ENCODE results near the gene SEPSECS.

Gene SEPSECS

DNA sequence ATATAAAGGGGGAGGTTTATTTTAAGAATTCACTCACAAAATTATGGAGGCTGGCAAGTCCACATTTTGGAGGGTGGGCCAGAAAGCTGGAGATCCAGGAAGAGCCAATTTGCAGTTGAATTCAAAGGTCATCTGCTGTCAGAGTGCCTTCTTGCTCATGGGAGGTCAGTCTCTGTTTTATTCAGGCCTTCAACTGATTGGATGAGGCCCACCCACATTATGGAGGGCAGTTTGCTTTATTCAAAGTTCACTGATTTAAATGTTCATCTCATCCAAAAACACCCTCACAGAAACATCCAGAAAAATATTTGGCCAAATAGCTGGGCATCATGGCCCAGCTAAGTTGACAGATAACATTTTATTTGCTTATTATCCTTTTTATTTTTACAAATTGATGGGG is 59.5 kb downstream of the SEPSECS start:
- in situ Hi-C loops (cut with MboI; ENCODE audit: low pct_unique_long_range_greater_than_20kb, low sequenced_read_pairs, unreplicated experiment), result no loop called here
- DNase-seq (ENCODE audit: low spot score), result no peak
- TF ChIP-seq, protein P1, sequence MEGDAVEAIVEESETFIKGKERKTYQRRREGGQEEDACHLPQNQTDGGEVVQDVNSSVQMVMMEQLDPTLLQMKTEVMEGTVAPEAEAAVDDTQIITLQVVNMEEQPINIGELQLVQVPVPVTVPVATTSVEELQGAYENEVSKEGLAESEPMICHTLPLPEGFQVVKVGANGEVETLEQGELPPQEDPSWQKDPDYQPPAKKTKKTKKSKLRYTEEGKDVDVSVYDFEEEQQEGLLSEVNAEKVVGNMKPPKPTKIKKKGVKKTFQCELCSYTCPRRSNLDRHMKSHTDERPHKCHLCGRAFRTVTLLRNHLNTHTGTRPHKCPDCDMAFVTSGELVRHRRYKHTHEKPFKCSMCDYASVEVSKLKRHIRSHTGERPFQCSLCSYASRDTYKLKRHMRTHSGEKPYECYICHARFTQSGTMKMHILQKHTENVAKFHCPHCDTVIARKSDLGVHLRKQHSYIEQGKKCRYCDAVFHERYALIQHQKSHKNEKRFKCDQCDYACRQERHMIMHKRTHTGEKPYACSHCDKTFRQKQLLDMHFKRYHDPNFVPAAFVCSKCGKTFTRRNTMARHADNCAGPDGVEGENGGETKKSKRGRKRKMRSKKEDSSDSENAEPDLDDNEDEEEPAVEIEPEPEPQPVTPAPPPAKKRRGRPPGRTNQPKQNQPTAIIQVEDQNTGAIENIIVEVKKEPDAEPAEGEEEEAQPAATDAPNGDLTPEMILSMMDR (IDR thresholded peaks at IDR 0.05; ENCODE audit: extremely low read depth, insufficient read depth, missing control alignments), result no peak

- DNase-seq (ENCODE audit: low spot score), result no peak
- in situ Hi-C loops (cut with MboI; ENCODE audit: low pct_unique_long_range_greater_than_20kb, low sequenced_read_pairs, unreplicated experiment), result no loop called here
- TF ChIP-seq, protein P1 (IDR thresholded peaks at IDR 0.05; ENCODE audit: extremely low read depth, insufficient read depth, missing control alignments), result no peak
Measured at GRCh38 chr4:25100021-25100555, 60.2 kb downstream of the SEPSECS start.

- in situ Hi-C loops (cut with MboI; ENCODE audit: low pct_unique_long_range_greater_than_20kb, low sequenced_read_pairs, unreplicated experiment), result no loop called here
- no peak for DNase-seq (ENCODE audit: low spot score)
- TF ChIP-seq, protein P1 (IDR thresholded peaks at IDR 0.05; ENCODE audit: extremely low read depth, insufficient read depth, missing control alignments), result no peak
Measured at GRCh38 chr4:25098964-25099891, 61.0 kb downstream of the SEPSECS start.

GRCh38 chr4:25096981-25097443 is 63.2 kb downstream of the SEPSECS start:
- TF ChIP-seq, protein P1 (IDR thresholded peaks at IDR 0.05; ENCODE audit: extremely low read depth, insufficient read depth, missing control alignments), result no peak
- in situ Hi-C loops (cut with MboI; ENCODE audit: low pct_unique_long_range_greater_than_20kb, low sequenced_read_pairs, unreplicated experiment), result no loop called here
- DNase-seq (ENCODE audit: low spot score), result no peak

DNA sequence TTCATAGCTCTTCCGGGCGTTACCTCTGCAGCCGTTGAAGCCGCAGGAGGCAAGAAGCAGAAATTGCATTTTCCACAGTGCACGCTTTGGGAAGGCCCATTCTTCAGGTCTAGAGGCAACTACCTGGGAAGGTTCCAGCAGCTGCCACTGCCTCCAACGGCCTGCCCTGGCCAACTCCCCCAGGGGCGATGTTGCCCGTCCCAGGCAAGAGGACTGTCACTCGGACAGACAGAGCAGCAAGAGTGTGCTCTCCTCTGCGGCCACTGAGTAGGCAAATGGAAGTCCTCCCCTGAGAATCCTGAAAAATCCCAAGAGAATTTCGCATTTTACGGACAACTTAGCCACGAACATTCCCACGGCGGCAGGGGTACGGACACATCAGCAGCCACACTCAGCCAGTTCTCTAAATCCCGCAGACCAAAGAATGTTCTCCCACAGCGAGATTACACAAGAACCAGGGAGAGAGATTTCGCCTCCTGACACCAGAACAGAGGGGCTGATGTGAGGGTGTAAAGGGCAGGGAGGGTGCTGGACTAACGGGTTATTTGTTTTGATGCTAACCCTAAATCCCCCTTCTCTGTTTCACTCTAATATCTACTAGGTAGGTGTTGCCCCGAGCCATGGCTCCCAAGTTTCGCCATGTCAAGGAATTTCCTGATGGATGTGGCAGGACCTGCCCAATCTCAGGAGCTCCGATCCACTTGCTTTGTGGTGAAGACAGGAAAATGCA is 63.8 kb downstream of the SEPSECS start:
- DNase-seq (ENCODE audit: low spot score), result no peak
- TF ChIP-seq, protein P1 (IDR thresholded peaks at IDR 0.05; ENCODE audit: extremely low read depth, insufficient read depth, missing control alignments), result no peak
- in situ Hi-C loops (cut with MboI; ENCODE audit: low pct_unique_long_range_greater_than_20kb, low sequenced_read_pairs, unreplicated experiment), result no loop called here

DNA sequence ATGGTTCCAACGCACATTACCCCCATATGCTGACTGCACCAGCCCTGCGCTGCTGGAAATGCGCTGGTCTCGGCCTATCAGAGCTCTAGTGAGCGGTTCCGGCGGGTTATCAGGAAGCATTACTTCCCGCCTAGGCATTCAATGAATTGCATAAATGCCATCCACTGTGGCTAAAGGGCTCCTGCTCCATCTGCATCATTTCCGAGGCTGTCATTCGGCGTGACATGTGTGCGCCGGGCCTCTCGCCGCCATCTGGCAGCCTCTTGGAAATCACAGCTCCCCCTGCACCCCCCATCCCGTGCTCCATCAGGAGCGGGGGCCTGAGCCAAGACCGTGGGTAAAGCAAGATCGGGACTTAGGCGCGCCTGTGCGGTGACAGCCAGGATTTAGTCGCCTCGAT is 64.4 kb downstream of the SEPSECS start:
- DNase-seq (ENCODE audit: low spot score), result no peak
- TF ChIP-seq, protein P1 (IDR thresholded peaks at IDR 0.05; ENCODE audit: extremely low read depth, insufficient read depth, missing control alignments), result no peak
- in situ Hi-C loops (cut with MboI; ENCODE audit: low pct_unique_long_range_greater_than_20kb, low sequenced_read_pairs, unreplicated experiment), result no loop called here

Data from GM13977 (cell line).